ENCODE data around the gene ZNF605.

Gene ZNF605

GRCh38 chr12:132936163-132936562 is 19.9 kb downstream of the ZNF605 start:
- no peak for TF ChIP-seq CTCF (IDR thresholded peaks at IDR 0.05; ENCODE audit: insufficient read depth, low read length, poor library complexity, severe bottlenecking)
- DNase-seq (ENCODE audit: extremely low read depth, insufficient read length) = no peak
- H3K27me3 ChIP-seq (replicated peaks; ENCODE audit: control insufficient read depth, insufficient read depth, low read length) = no peaks in the 10 kb centered on the region
- no peak overlapping the region for H3K4me3 ChIP-seq (replicated peaks; ENCODE audit: low read depth, low read length)
- H3K36me3 ChIP-seq (ENCODE audit: control insufficient read depth, insufficient read depth, low read length) = no peaks in the 10 kb centered on the region; the same call in 1 of the 2 replicates

- TF ChIP-seq CTCF (IDR thresholded peaks at IDR 0.05; ENCODE audit: insufficient read depth, low read length, poor library complexity, severe bottlenecking) = no peak
- H3K27me3 ChIP-seq (replicated peaks; ENCODE audit: control insufficient read depth, insufficient read depth, low read length) = no peaks in the 10 kb centered on the region
- H3K36me3 ChIP-seq (ENCODE audit: control insufficient read depth, insufficient read depth, low read length) = no peaks in the 10 kb centered on the region
- no peak for DNase-seq (ENCODE audit: extremely low read depth, insufficient read length)
- H3K4me3 ChIP-seq (replicated peaks; ENCODE audit: low read depth, low read length) = no peak overlapping the region
Measured at GRCh38 chr12:132926415-132926833, 29.7 kb downstream of the ZNF605 start.

GRCh38 chr12:132925597-132926414 is 30.3 kb downstream of the ZNF605 start:
- H3K4me3 ChIP-seq (replicated peaks; ENCODE audit: low read depth, low read length) = no peak overlapping the region
- DNase-seq (ENCODE audit: extremely low read depth, insufficient read length) = no peak
- TF ChIP-seq CTCF (IDR thresholded peaks at IDR 0.05; ENCODE audit: insufficient read depth, low read length, poor library complexity, severe bottlenecking) = no peak

GRCh38 chr12:132924356-132924755 is 31.8 kb downstream of the ZNF605 start:
- no peak for TF ChIP-seq CTCF (IDR thresholded peaks at IDR 0.05; ENCODE audit: insufficient read depth, low read length, poor library complexity, severe bottlenecking)
- Histone ChIP-seq H3K27me3 (replicated peaks; ENCODE audit: control insufficient read depth, insufficient read depth, low read length) (no peaks in the 10 kb centered on the region), H3K36me3 (ENCODE audit: control insufficient read depth, insufficient read depth, low read length) (no peaks in the 10 kb centered on the region), H3K4me3 (replicated peaks; ENCODE audit: low read depth, low read length) (no peak overlapping the region)
- DNase-seq (ENCODE audit: extremely low read depth, insufficient read length) = no peak

More at GRCh38 chr12:132925597-132926414, 30.3 kb downstream of the ZNF605 start:
- no peaks in the 10 kb centered on the region for H3K36me3 ChIP-seq (ENCODE audit: control insufficient read depth, insufficient read depth, low read length)
- H3K27me3 ChIP-seq (replicated peaks; ENCODE audit: control insufficient read depth, insufficient read depth, low read length) = no peaks in the 10 kb centered on the region

GRCh38 chr12:132923356-132923909 is 32.7 kb downstream of the ZNF605 start:
- Histone ChIP-seq H3K36me3 (ENCODE audit: control insufficient read depth, insufficient read depth, low read length) (no peaks in the 10 kb centered on the region), H3K4me3 (replicated peaks; ENCODE audit: low read depth, low read length) (no peak overlapping the region), H3K27me3 (replicated peaks; ENCODE audit: control insufficient read depth, insufficient read depth, low read length) (no peaks in the 10 kb centered on the region)
- DNase-seq (ENCODE audit: extremely low read depth, insufficient read length) = no peak
- no peak for TF ChIP-seq CTCF (IDR thresholded peaks at IDR 0.05; ENCODE audit: insufficient read depth, low read length, poor library complexity, severe bottlenecking)

Measured in GM06990 (cell line).